ENCODE results near the gene FIG4. TPM values are rescaled to one million over a fixed set of nuclear protein-coding genes. Genes with fewer than 3 reads are reported as not detected.
A peak's percentile ranks its signal among the peaks of the same experiment; 100 is the strongest.

The FIG4 gene
- total RNA-seq, 1 experiment from 2014 or later: 23.1 TPM

GRCh38 chr6:109759098-109759955, 68.2 kb downstream of the FIG4 start:
- peaks cover 0 to 4% of the 10 kb centered on the region in 2 experiments; a peak in 1 of 4 replicates for H3K4me1 Mint-ChIP-seq
- Histone ChIP-seq H4K5ac (ENCODE audit: insufficient read length, low read depth, low read length) (no peak overlapping the region), H2AFZ (ENCODE audit: low read length) (no peak overlapping the region), H2BK5ac (ENCODE audit: insufficient read length, low read length) (no peak overlapping the region), H2AK5ac (ENCODE audit: insufficient read length, low read length) (no peak overlapping the region), H3K27me3 (ENCODE audit: insufficient read depth, low read length) (no peaks in the 10 kb centered on the region), H3K14ac (ENCODE audit: insufficient read depth, low read length) (no peak overlapping the region), H2BK120ac (ENCODE audit: low read depth, low read length, poor library complexity, severe bottlenecking) (no peak overlapping the region), H3K79me1 (ENCODE audit: insufficient read depth, low read depth, low read length, poor library complexity, severe bottlenecking) (no peaks in the 10 kb centered on the region), H3K18ac (ENCODE audit: insufficient read length, low read depth, low read length) (no peak overlapping the region), H4K91ac (ENCODE audit: insufficient read length, low read depth, low read length) (no peak overlapping the region), H3K79me2 (ENCODE audit: insufficient read depth, low read length) (no peaks in the 10 kb centered on the region), H3T11ph (ENCODE audit: low read length) (no peak overlapping the region), H3K9me3 (ENCODE audit: control insufficient read depth, low read depth, low read length) (no peaks in the 10 kb centered on the region), H3K27ac (ENCODE audit: insufficient read length, low read depth, low read length) (no peak overlapping the region), H3K23me2 (ENCODE audit: insufficient read length, low read depth, low read length, poor library complexity, severe bottlenecking) (no peaks in the 10 kb centered on the region), H2BK12ac (ENCODE audit: insufficient read length, low read depth, low read length) (no peak overlapping the region), H2BK20ac (ENCODE audit: low read depth, low read length, poor library complexity, severe bottlenecking) (no peak overlapping the region), H4K8ac (replicated peaks; ENCODE audit: insufficient read length, low read depth, low read length) (no peak overlapping the region), H3K9ac (ENCODE audit: extremely low read depth, insufficient read length, low read length) (no peak overlapping the region), H4K20me1 (ENCODE audit: control insufficient read depth, insufficient read depth, insufficient read length) (no peaks in the 10 kb centered on the region), H3K4ac (ENCODE audit: low read depth, low read length) (no peak overlapping the region), H2BK15ac (ENCODE audit: low read depth, low read length) (no peak overlapping the region), H3K56ac (ENCODE audit: insufficient read length, low read depth, low read length) (no peak overlapping the region), H3K23ac (ENCODE audit: insufficient read length, low read depth, low read length) (no peak overlapping the region), H3K4me2 (ENCODE audit: insufficient read depth, insufficient read length, low read length) (no peak overlapping the region), H3K4me1 (ENCODE audit: insufficient read depth, low read length) (0 out of 2 replicates have a peak, but pooled peaks cover 3% of the 10 kb centered on the region)
- DNase-seq: no peak
- TF ChIP-seq CTCF (conservative IDR thresholded peaks at IDR 0.05): no peak
- peak overlapping the region in 2 of 3 experiments; percentile 23 to 70; a peak in 2 of 7 replicates for H3K27ac Mint-ChIP-seq
- no peaks in the 10 kb centered on the region for H3K27me3 Mint-ChIP-seq (ENCODE audit: low read depth)
- peaks cover 23 to 35% (median 28%) of the 10 kb centered on the region in 3 experiments for H3K36me3 Mint-ChIP-seq (ENCODE audit: insufficient read depth in 1 of 3, low read depth in 3 of 3)
- peaks cover 3 to 9% of the 10 kb centered on the region in 2 experiments; a peak in 4 of 5 replicates for H3K9me3 Mint-ChIP-seq
- H3K4me3 Mint-ChIP-seq: no peak overlapping the region
- WGBS (ENCODE audit: extremely low coverage, insufficient read length, low lambda C conversion rate): no CpG with 5 or more reads among the region's 3 CpGs
